NCI-H1105 (cell line): ENCODE results near the gene IGHMBP2.

Experiments
- DNase-seq: peaks from one replicate; lab custom pipeline; 2025; lab: John Stamatoyannopoulos, UW

Gene IGHMBP2

GRCh38 chr11:68927280-68928135, 23.8 kb downstream of the IGHMBP2 start:
- DNase-seq, result no peak

GRCh38 chr11:68928136-68928880, 24.6 kb downstream of the IGHMBP2 start:
- no peak for DNase-seq

GRCh38 chr11:68929135-68929534, 25.4 kb downstream of the IGHMBP2 start:
- no peak for DNase-seq

GRCh38 chr11:68929706-68930570, 26.2 kb downstream of the IGHMBP2 start:
- DNase-seq, result no peak

GRCh38 chr11:68930991-68931855, 27.5 kb downstream of the IGHMBP2 start:
- DNase-seq, result no peak

GRCh38 chr11:68931911-68932310, 28.2 kb downstream of the IGHMBP2 start:
- no peak for DNase-seq

- no peak for DNase-seq
Measured at GRCh38 chr11:68932358-68932757, 28.7 kb downstream of the IGHMBP2 start.

GRCh38 chr11:68932933-68933577, 29.4 kb downstream of the IGHMBP2 start:
- no peak for DNase-seq

- DNase-seq, result no peak
Measured at GRCh38 chr11:68933605-68934320, 30.1 kb downstream of the IGHMBP2 start.

GRCh38 chr11:68934321-68934645, 30.6 kb downstream of the IGHMBP2 start:
- DNase-seq, result no peak

GRCh38 chr11:68934666-68935065, 31.0 kb downstream of the IGHMBP2 start:
- no peak for DNase-seq

- DNase-seq, result no peak
Measured at GRCh38 chr11:68935066-68935465, 31.4 kb downstream of the IGHMBP2 start.

- DNase-seq, result no peak
Measured at GRCh38 chr11:68935516-68936357, 32.0 kb downstream of the IGHMBP2 start.

GRCh38 chr11:68936358-68936636, 32.6 kb downstream of the IGHMBP2 start:
- no peak for DNase-seq

- DNase-seq, result no peak
Measured at GRCh38 chr11:68936676-68937620, 33.3 kb downstream of the IGHMBP2 start.

GRCh38 chr11:68938088-68938487, 34.4 kb downstream of the IGHMBP2 start:
- no peak for DNase-seq

GRCh38 chr11:68938816-68939582, 35.3 kb downstream of the IGHMBP2 start:
- no peak for DNase-seq
